SK-N-SH (cell line): ENCODE data around the gene GRM6. TPM values are rescaled to one million over a fixed set of nuclear protein-coding genes. Genes with fewer than 3 reads are reported as not detected.

Experiments
- CTCF ChIA-PET: fragments of 300-600, 350-600 bp; formaldehyde crosslinking; extraction: SDS; loops from one replicate; lab custom pipeline; 2021; lab: Yijun Ruan, JAX
- POLR2A ChIA-PET: fragments of 350-600 bp; sonication (Branson Sonifier 250); formaldehyde crosslinking; extraction: SDS; loops from one replicate; lab custom pipeline; 2020; ENCODE audit warnings: antibody characterized with exemption, inconsistent platforms; lab: Yijun Ruan, JAX
- DNase-seq: peaks from one replicate; pipeline ENCODE4 v3.0.0; 2012
- H2AFZ ChIP-seq: fragments of 200-600 bp; sonication (generic); 2 replicates; pipeline ENCODE4 v1.8.1; 2016; ENCODE audit warnings: antibody characterized with exemption, mild to moderate bottlenecking, low read depth
- H3F3A ChIP-seq: fragments of 200-600 bp; sonication (generic); replicated peaks from 2 replicates; pipeline ENCODE3; 2016; ENCODE audit warnings: antibody characterized with exemption, mild to moderate bottlenecking; ENCODE audit not compliant: insufficient read depth
- H3K27ac ChIP-seq, 2 experiments: fragments of 200-500 bp in 1 of 2; fragments of 200-600 bp in 1 of 2; sonication (Bioruptor generic) in 1 of 2; sonication (generic), shearing (Covaris generic) in 1 of 2; 2 replicates each; pipeline versions ENCODE4 v1.5.1 to v1.6.1; 2014 to 2016; ENCODE audit warnings: low read depth in 2 of 2, inconsistent platforms in 1 of 2, low read length in 1 of 2, mild to moderate bottlenecking in 1 of 2, mixed read lengths in 1 of 2
- H3K27me3 ChIP-seq: fragments of 200-600 bp; sonication (generic), shearing (Covaris generic); 2 replicates; pipeline ENCODE4 v1.6.1; 2016; ENCODE audit warnings: mixed run types; ENCODE audit not compliant: insufficient read depth
- H3K36me3 ChIP-seq, 2 experiments: fragments of 200-500 bp in 1 of 2; fragments of 200-600 bp in 1 of 2; sonication (Bioruptor generic) in 1 of 2; sonication (generic) in 1 of 2; replicated peaks in 1 of 2; 2 replicates each; pipeline versions ENCODE3 to v1.5.1; 2014 to 2016; ENCODE audit warnings: low read length in 1 of 2, mild to moderate bottlenecking in 1 of 2; ENCODE audit not compliant: insufficient read depth in 2 of 2, control insufficient read depth in 1 of 2
- H3K4me1 ChIP-seq, 2 experiments: fragments of 200-500 bp in 1 of 2; fragments of 200-600 bp in 1 of 2; sonication (Bioruptor generic) in 1 of 2; sonication (generic), shearing (Covaris generic) in 1 of 2; 2 replicates each; pipeline versions ENCODE4 v1.5.1 to v1.6.1; 2014 to 2016; ENCODE audit warnings: low read depth in 1 of 2, low read length in 1 of 2, mixed run types in 1 of 2; ENCODE audit not compliant: insufficient read depth in 2 of 2, control insufficient read depth in 1 of 2
- H3K4me2 ChIP-seq: fragments of 200-600 bp; sonication (generic), shearing (Covaris generic); 2 replicates; pipeline ENCODE4 v1.6.1; 2017; ENCODE audit warnings: mixed run types
- H3K4me3 ChIP-seq, 2 experiments: fragments of 200-500 bp in 1 of 2; fragments of 200-600 bp in 1 of 2; sonication (Bioruptor generic) in 1 of 2; sonication (generic), shearing (Covaris generic) in 1 of 2; 2 replicates each; pipeline versions ENCODE4 v1.5.1 to v1.8.1; 2014 to 2016; ENCODE audit warnings: low read depth in 2 of 2, inconsistent platforms in 1 of 2, low read length in 1 of 2, mild to moderate bottlenecking in 1 of 2, mixed read lengths in 1 of 2, moderate library complexity in 1 of 2
- H3K79me2 ChIP-seq: fragments of 200-600 bp; sonication (generic); 2 replicates; pipeline ENCODE4 v1.8.1; 2017; ENCODE audit warnings: mild to moderate bottlenecking; ENCODE audit not compliant: insufficient read depth
- H3K9ac ChIP-seq: fragments of 200-600 bp; sonication (generic); 2 replicates; pipeline ENCODE4 v1.6.1; 2017; ENCODE audit warnings: mixed run types
- H3K9me2 ChIP-seq: fragments of 200-600 bp; sonication (generic); 2 replicates; pipeline ENCODE4 v1.6.1; 2017; ENCODE audit warnings: mixed run types
- H3K9me3 ChIP-seq: fragments of 200-600 bp; sonication (generic); 2 replicates; pipeline ENCODE4 v1.6.1; 2017; ENCODE audit warnings: mixed run types, mild to moderate bottlenecking, moderate library complexity
- H4K20me1 ChIP-seq: fragments of 200-600 bp; sonication (generic); 2 replicates; pipeline ENCODE4 v1.6.1; 2017; ENCODE audit warnings: mild to moderate bottlenecking, mixed run types; ENCODE audit not compliant: insufficient read depth
- CHD2 ChIP-seq: fragments of 150-350 bp; IDR thresholded peaks from 2 replicates; pipeline ENCODE4 v1.6.1; 2018; ENCODE audit warnings: low read length; ENCODE audit not compliant: partially characterized antibody
- EP300 ChIP-seq, 2 experiments: IDR thresholded peaks; 2 replicates each; pipeline versions ENCODE4 v1.4.0 to v1.6.1; 2012; ENCODE audit warnings: borderline replicate concordance in 1 of 2, low read depth in 1 of 2, low read length in 1 of 2
- GABPA ChIP-seq: IDR thresholded peaks from 2 replicates; pipeline ENCODE4 v1.4.0; 2012; ENCODE audit warnings: low read depth, mild to moderate bottlenecking
- GATA2 ChIP-seq: sonication (generic); formaldehyde crosslinking; IDR thresholded peaks from 2 replicates; pipeline ENCODE4 v1.5.0; 2020; ENCODE audit warnings: mild to moderate bottlenecking, missing genetic modification reagents
- JUND ChIP-seq: IDR thresholded peaks from 2 replicates; pipeline ENCODE4 v1.4.0; 2012
- NFIC ChIP-seq: IDR thresholded peaks from 2 replicates; pipeline ENCODE4 v1.4.0; 2012; ENCODE audit warnings: borderline replicate concordance
- NRF1 ChIP-seq: IDR thresholded peaks from 2 replicates; pipeline ENCODE4 v1.6.1; 2012; ENCODE audit warnings: low read depth, mild to moderate bottlenecking, low read length
- POLR2AphosphoS5 ChIP-seq: IDR thresholded peaks from 2 replicates; pipeline ENCODE4 v1.6.1; 2012; ENCODE audit warnings: low read depth, low read length
- RAD21 ChIP-seq: IDR thresholded peaks from 2 replicates; pipeline ENCODE4 v1.6.1; 2012; ENCODE audit warnings: mild to moderate bottlenecking, low read length
- RCOR1 ChIP-seq: fragments of 150-350 bp; IDR thresholded peaks from 2 replicates; pipeline ENCODE4 v1.6.1; 2017; ENCODE audit warnings: antibody characterized with exemption, low read length
- RXRA ChIP-seq: IDR thresholded peaks from 2 replicates; pipeline ENCODE4 v1.4.0; 2012; ENCODE audit warnings: low read depth, mild to moderate bottlenecking, borderline replicate concordance
- SIN3A ChIP-seq: IDR thresholded peaks from 2 replicates; pipeline ENCODE4 v1.6.1; 2012; ENCODE audit warnings: low read depth, mild to moderate bottlenecking, low read length, moderate library complexity, borderline replicate concordance
- SMC3 ChIP-seq: IDR thresholded peaks from 2 replicates; pipeline ENCODE4 v1.6.1; 2012; ENCODE audit warnings: low read depth, low read length, improper control_type of control experiment
- WGBS: methylation state at CpG from one replicate; pipeline ENCODE4 v1.1.6; 2017; ENCODE audit warnings: low lambda C conversion rate; 5-methylcytosine and 5-hydroxymethylcytosine counted together
- polyA plus RNA-seq, 3 experiments: library from polyadenylated mRNA; depleted of rRNA; stranded (reverse); fragments of >200 nt; gene quantifications; 2 replicates each; pipeline ENCODE4 v1.2.3, GENCODE V29; 2012
- TF ChIP-seq, protein P1 (sequence below): IDR thresholded peaks from 2 replicates; pipeline ENCODE4 v1.4.0; 2012; ENCODE audit warnings: low read depth, borderline replicate concordance
- TF ChIP-seq, protein P2 (sequence below): fragments of 200-600 bp; sonication (generic); IDR thresholded peaks from 2 replicates; pipeline ENCODE4 v1.6.1; 2017; ENCODE audit warnings: antibody characterized with exemption, mild to moderate bottlenecking, moderate library complexity
- TF ChIP-seq, protein P3 (sequence below): IDR thresholded peaks from 2 replicates; pipeline ENCODE4; 2012
- TF ChIP-seq, protein P4 (sequence below): IDR thresholded peaks from 2 replicates; pipeline ENCODE4 v1.4.0; 2012; ENCODE audit warnings: low read depth
- TF ChIP-seq, protein P5 (sequence below): fragments of 150-350 bp; IDR thresholded peaks from 2 replicates; pipeline ENCODE4 v1.6.1; 2016; ENCODE audit warnings: mild to moderate bottlenecking, low read depth, low read length

Gene GRM6
- polyA plus RNA-seq, 1 of the 3 experiments (the other 2 are of a cell fraction), result not detected

DNA sequence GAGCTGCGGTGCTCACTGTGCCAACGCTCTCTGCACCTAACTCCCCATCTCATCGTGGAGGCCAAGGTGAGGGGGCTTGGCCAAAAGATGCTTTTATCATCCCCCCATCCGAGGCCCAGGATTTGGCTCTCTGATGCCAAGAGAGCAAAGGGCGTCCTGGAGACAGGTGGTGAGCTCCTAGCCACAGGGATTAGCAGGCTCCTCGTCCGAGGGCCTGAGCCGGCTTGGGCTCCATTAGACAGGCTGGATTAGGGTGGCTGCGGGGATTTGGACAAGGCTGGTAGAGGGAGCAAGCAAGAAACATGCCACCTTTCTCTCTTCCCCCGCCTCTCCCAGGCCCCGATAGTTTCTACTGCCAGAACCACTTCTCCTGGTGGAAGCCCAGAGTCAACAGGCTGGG is 1.0 kb upstream of the GRM6 start:
- no peaks in the 10 kb centered on the region for H3K36me3 ChIP-seq
- H3K9me3 ChIP-seq, result no peaks in the 10 kb centered on the region
- no peak overlapping the region for H2AFZ ChIP-seq
- H3K9ac ChIP-seq, result no peak overlapping the region
- no peaks in the 10 kb centered on the region for H3K79me2 ChIP-seq
- TF ChIP-seq GABPA (no peak), EP300 (IDR thresholded peaks at IDR 0.05; ENCODE audit: borderline replicate concordance in 1 of 2, low read depth in 1 of 2, low read length in 1 of 2) (no peak)
- TF ChIP-seq, protein P1, sequence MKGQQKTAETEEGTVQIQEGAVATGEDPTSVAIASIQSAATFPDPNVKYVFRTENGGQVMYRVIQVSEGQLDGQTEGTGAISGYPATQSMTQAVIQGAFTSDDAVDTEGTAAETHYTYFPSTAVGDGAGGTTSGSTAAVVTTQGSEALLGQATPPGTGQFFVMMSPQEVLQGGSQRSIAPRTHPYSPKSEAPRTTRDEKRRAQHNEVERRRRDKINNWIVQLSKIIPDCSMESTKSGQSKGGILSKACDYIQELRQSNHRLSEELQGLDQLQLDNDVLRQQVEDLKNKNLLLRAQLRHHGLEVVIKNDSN, result no peak
- no peak overlapping the region for H3K27ac ChIP-seq
- H3K27me3 ChIP-seq, result no peaks in the 10 kb centered on the region
- DNase-seq, result no peak
- WGBS, result 28% methylated on average over 3 of the region's 11 CpGs
- POLR2A ChIA-PET, result no interaction called here
- H3K4me1 ChIP-seq, result no peaks in the 10 kb centered on the region; a peak in 1 of 4 replicates
- no peaks in the 10 kb centered on the region for H3K9me2 ChIP-seq
- no peak overlapping the region for H3K4me2 ChIP-seq
- no peaks in the 10 kb centered on the region for H3F3A ChIP-seq
- CTCF ChIA-PET, result no interaction called here
- no peak overlapping the region for H3K4me3 ChIP-seq
- H4K20me1 ChIP-seq, result no peaks in the 10 kb centered on the region

DNA sequence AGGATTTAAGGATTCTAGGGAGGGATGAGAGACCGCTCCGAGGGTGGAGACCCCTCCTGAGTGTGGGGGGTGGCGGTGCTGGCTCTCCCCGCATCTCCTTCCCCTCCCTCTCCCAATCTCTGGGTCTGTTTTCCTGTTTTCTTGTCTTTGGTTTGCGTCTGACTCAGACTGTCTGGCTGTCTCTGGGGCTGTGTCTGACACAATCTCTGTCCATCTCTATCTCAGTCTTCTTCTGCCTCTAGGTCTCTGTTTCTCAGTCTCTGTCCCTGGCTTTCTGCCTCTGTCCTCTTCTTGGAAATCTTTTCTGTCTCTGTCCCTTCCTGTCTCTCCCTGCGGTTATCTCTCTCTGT is 196 bp upstream of the GRM6 start:
- 17% methylated on average over 6 of the region's 6 CpGs for WGBS
- no peak for TF ChIP-seq EP300 (IDR thresholded peaks at IDR 0.05; ENCODE audit: borderline replicate concordance in 1 of 2, low read depth in 1 of 2, low read length in 1 of 2)
- TF ChIP-seq, protein P2, sequence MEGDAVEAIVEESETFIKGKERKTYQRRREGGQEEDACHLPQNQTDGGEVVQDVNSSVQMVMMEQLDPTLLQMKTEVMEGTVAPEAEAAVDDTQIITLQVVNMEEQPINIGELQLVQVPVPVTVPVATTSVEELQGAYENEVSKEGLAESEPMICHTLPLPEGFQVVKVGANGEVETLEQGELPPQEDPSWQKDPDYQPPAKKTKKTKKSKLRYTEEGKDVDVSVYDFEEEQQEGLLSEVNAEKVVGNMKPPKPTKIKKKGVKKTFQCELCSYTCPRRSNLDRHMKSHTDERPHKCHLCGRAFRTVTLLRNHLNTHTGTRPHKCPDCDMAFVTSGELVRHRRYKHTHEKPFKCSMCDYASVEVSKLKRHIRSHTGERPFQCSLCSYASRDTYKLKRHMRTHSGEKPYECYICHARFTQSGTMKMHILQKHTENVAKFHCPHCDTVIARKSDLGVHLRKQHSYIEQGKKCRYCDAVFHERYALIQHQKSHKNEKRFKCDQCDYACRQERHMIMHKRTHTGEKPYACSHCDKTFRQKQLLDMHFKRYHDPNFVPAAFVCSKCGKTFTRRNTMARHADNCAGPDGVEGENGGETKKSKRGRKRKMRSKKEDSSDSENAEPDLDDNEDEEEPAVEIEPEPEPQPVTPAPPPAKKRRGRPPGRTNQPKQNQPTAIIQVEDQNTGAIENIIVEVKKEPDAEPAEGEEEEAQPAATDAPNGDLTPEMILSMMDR, result no peak
- no peak for TF ChIP-seq GATA2
- no peak for TF ChIP-seq NFIC
- TF ChIP-seq JUND, result no peak
- no peak for TF ChIP-seq GABPA
- no peak for TF ChIP-seq CHD2
- TF ChIP-seq, protein P3, sequence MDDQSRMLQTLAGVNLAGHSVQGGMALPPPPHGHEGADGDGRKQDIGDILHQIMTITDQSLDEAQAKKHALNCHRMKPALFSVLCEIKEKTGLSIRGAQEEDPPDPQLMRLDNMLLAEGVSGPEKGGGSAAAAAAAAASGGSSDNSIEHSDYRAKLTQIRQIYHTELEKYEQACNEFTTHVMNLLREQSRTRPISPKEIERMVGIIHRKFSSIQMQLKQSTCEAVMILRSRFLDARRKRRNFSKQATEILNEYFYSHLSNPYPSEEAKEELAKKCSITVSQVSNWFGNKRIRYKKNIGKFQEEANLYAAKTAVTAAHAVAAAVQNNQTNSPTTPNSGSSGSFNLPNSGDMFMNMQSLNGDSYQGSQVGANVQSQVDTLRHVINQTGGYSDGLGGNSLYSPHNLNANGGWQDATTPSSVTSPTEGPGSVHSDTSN, result no peak
- TF ChIP-seq POLR2AphosphoS5, result no peak
- TF ChIP-seq, protein P4, sequence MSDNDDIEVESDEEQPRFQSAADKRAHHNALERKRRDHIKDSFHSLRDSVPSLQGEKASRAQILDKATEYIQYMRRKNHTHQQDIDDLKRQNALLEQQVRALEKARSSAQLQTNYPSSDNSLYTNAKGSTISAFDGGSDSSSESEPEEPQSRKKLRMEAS, result no peak
- no peak for TF ChIP-seq RCOR1
- no peak for TF ChIP-seq NRF1
- TF ChIP-seq, protein P5, sequence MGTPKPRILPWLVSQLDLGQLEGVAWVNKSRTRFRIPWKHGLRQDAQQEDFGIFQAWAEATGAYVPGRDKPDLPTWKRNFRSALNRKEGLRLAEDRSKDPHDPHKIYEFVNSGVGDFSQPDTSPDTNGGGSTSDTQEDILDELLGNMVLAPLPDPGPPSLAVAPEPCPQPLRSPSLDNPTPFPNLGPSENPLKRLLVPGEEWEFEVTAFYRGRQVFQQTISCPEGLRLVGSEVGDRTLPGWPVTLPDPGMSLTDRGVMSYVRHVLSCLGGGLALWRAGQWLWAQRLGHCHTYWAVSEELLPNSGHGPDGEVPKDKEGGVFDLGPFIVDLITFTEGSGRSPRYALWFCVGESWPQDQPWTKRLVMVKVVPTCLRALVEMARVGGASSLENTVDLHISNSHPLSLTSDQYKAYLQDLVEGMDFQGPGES, result no peak
- TF ChIP-seq RXRA, result no peak
- no peak for TF ChIP-seq SMC3
- no peak for TF ChIP-seq SIN3A
- TF ChIP-seq RAD21, result no peak

More for the DNA sequence above, 196 bp upstream of the GRM6 start:
- no peak overlapping the region for H3K27ac ChIP-seq
- H3K4me2 ChIP-seq, result no peak overlapping the region
- H3K9me2 ChIP-seq, result no peaks in the 10 kb centered on the region
- H4K20me1 ChIP-seq, result no peaks in the 10 kb centered on the region
- H3K4me3 ChIP-seq, result no peak overlapping the region
- H3K79me2 ChIP-seq, result no peaks in the 10 kb centered on the region
- H3K4me1 ChIP-seq, result no peaks in the 10 kb centered on the region; a peak in 1 of 4 replicates
- H3K27me3 ChIP-seq, result no peaks in the 10 kb centered on the region
- ChIA-PET CTCF (interaction anchor here (0.7 kb wide), 1 partner anchor 59 kb away, joined by 3 read pairs; no protein-coding TSS in a partner anchor), POLR2A (no interaction called here)
- DNase-seq, result peak; percentile 31
- no peaks in the 10 kb centered on the region for H3K9me3 ChIP-seq
- H3K36me3 ChIP-seq, result no peaks in the 10 kb centered on the region
- H2AFZ ChIP-seq, result no peak overlapping the region
- no peak overlapping the region for H3K9ac ChIP-seq
- no peaks in the 10 kb centered on the region for H3F3A ChIP-seq
